GM12872 (cell line): ENCODE data around the gene CCDC124.

Experiments
- TF ChIP-seq, protein P1 (sequence below): IDR thresholded peaks from 3 replicates; pipeline ENCODE4 v1.5.1; 2011; ENCODE audit warnings: low read depth, mild to moderate bottlenecking, low read length, moderate library complexity; ENCODE audit not compliant: insufficient read depth

The CCDC124 gene

DNA sequence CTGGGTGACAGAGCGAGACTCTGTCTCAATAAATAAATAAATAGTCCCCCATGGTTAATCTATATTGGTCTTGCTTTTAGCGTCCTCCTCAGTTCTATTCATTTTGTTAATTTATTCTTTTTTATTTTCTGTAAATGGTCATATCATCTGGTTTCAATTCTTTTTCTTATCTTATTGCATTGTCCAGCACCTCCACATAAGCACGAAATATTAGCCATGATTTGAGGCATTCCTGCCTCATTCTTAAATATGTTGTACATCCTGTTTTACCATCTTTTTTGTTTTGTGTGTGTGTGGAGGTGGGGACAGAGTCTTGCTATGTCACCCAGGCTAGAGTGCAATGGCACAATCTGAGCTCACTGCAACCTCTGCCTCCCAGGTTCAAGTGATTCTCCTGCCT lies 24.6 kb upstream of the CCDC124 start:
- TF ChIP-seq, protein P1, sequence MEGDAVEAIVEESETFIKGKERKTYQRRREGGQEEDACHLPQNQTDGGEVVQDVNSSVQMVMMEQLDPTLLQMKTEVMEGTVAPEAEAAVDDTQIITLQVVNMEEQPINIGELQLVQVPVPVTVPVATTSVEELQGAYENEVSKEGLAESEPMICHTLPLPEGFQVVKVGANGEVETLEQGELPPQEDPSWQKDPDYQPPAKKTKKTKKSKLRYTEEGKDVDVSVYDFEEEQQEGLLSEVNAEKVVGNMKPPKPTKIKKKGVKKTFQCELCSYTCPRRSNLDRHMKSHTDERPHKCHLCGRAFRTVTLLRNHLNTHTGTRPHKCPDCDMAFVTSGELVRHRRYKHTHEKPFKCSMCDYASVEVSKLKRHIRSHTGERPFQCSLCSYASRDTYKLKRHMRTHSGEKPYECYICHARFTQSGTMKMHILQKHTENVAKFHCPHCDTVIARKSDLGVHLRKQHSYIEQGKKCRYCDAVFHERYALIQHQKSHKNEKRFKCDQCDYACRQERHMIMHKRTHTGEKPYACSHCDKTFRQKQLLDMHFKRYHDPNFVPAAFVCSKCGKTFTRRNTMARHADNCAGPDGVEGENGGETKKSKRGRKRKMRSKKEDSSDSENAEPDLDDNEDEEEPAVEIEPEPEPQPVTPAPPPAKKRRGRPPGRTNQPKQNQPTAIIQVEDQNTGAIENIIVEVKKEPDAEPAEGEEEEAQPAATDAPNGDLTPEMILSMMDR: no peak

DNA sequence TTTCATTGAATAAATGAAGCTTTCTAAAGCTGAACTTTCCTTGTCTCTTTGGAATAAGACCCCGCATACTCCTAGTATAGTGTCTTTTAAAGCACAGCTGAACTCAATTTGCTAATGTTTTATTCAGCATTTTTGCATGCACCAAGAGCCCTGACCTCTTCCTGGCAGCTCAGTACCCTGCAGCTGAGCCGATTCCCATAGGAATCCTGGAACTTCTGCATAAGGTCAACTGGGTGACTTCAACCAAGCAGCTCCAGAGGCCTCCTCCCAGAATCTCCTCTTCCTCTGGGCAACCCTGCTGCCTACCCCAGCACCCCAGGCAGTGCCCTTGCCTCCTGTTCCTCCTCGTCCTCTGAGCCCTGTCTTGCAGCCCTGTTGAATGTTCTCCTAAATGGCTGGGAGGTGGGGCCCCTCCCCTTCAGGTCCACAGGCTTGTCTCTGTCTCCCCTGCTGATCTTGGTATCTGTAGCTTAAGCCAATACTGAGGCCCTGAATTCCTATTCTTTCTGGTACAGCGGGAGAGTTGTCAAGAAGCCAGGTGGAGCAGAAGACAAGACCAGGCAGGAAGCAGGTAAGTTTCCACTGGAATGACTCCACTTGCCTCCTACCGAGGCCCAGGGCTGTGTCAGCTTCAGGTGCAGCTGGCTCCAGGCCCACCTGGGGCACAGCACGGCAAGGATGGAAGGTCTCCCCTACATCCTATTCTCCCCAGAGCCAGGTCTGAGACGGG lies 23.6 kb upstream of the CCDC124 start:
- TF ChIP-seq, protein P1: no peak

DNA sequence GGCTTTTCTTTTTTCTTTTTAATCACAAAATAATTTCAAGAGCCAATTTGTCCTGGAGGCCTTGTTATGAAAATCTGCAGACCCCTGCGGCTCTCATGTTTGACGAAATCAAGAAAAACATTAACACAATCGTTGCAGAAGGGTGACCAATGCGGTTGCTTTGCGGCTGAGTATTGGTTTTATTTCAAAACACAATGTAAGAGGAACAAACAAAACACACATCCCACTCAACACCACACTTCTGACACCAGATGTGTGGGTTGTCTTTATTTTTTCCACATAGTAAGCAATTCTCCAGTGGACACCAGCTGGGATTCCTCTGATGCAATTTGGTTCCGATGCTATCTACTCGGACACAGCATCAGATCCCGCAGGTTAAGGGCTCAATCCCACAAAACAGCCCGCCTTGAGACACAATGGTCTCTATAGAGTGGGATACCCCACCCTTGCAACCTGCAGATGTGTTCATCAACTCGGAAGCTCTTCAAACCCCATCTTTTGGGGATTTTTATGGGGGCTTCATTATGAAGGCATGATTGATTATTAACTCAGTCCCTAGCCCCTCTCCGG lies 21.9 kb upstream of the CCDC124 start:
- TF ChIP-seq, protein P1: no peak

DNA sequence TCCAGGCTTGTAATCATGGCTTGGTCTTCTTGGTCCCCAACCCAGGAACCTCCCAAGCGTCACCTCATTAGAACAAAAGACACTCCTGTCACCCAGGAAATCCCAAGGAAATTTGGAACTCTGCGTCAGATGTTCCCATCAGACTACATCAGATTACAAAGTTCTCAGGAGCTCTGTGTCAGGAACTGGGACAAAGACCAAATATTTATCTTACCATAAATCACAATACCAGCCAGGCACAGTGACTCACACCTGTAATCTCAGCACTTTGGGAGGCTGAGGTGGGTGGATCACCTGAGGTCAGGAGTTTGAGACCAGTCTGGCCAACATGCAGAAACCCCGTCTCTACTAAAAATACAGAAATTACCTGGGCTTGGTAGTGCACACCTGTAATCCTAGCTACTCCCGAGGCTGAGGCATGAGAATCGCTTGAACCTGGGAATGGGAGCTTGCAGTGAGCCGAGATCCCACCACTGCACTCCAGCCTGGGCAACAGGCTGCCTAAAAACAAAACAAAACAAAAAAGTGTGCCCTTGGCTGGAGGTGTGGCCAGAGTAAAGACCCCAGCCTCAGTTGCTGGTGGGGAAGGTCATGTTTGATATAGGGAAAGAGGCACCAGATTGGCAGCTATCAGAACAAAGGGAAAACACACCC lies 16.7 kb upstream of the CCDC124 start:
- TF ChIP-seq, protein P1: no peak

DNA sequence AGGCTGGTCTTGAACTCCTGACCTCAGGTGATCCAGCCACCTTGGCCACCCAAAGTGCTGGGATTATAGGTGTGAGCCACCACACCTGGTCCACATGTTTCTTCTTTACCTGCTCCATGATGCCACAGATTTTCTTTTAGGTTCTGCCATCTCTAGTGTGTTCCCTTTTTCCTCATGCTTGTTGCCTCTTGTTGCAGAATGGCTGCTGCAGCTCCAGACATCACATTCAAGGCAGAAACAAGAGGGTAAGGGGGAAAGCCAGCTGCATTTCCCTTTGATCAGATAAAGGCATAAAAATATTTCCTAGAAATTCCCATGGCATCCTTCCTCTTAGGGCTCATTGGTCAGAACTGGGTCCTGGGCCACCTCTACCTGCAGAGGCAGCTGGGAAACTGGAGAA lies 12.3 kb upstream of the CCDC124 start:
- TF ChIP-seq, protein P1: no peak

DNA sequence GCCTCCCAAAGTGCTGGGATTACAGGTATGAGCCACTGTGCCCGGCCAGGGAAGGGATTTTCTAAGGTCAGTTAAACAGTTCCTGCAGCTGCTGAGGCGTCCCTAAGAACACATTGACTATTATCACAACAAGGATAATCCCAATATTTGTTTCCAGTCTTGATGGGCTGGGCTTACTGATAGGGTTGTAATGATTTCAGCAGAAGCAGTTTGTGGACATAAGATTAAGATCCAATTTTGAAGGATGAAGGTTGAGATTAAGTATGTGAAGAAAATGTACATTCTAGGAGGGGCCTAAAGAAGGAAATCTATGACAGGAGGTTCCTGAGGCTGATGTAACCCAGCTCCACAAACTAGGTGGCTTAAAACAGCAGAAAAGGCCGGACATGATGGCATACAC lies 10.7 kb upstream of the CCDC124 start:
- TF ChIP-seq, protein P1: no peak

DNA sequence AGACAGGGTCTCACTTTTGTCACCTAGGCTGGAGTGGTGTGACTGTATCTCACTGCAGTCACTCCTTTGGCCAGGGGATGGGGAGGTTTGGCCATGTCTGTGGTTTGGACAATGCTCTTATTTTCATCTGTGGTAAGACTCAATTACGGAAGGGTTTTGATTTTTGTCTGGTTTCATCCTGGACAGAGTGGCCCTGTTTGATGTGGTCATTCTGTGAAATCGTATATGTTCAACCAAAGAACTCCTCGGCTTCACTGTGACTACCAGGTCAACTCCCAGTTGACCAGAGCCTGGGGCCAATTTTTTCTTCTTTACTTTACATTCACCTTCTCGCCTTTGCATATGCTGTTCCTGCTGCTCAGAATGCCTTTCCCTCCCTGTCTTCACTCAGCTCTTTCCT lies 6.8 kb upstream of the CCDC124 start:
- TF ChIP-seq, protein P1: no peak
